Measurements from ENCODE around the gene NAA10. TPM values are rescaled to one million over a fixed set of nuclear protein-coding genes. Genes with fewer than 3 reads are reported as not detected.
A peak's percentile ranks its signal among the peaks of the same experiment; 100 is the strongest.

Gene NAA10

DNA sequence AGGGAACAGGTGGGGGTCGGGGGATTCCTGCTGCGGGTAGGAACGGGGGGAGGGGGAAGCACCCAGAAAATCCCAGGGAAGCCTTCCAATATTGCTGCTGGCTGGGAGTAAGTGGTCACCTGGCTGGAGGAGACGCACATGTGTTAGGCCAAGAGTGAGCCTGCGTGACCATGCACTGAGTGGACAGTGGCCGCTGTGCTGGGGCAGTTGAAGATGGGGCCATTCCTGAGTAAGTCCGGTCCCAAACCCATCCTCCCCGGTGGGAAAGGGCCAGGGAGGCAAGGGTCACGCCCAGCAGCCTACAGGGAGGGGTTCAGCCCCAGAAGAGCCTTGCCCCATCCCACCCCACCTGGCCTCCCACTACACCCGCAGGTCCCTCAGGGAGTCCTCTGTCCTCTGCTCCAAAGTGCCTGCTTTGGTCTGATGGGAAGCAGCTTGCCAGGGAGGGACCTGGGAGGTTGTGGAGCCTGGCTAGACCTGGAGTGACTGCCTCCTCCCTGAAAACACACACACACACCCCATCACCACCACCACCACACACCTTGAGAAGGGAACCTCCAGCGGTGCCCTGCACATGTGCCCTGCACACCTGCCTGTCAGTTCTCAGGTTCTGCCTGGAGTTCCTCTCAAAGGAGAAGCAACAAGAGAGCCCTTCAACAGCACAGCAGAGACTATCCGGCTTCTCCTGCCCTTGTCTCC, 54.9 kb downstream of the NAA10 start:
- no peak for DNase-seq
- peak overlapping the region; percentile 69 for H3K27ac ChIP-seq (ENCODE audit: low read depth, low read length)
- H4K5ac ChIP-seq (ENCODE audit: low read length): no peak overlapping the region
- H3K79me1 ChIP-seq (ENCODE audit: low read length): no peaks in the 10 kb centered on the region
- no peak overlapping the region for H2BK120ac ChIP-seq (ENCODE audit: low read depth, low read length)
- H3K4me2 ChIP-seq (ENCODE audit: low read length): no peak overlapping the region
- H2BK15ac ChIP-seq (replicated peaks; ENCODE audit: low read depth): no peak overlapping the region
- H3K36me3 ChIP-seq (ENCODE audit: control insufficient read depth, insufficient read depth, low read length): no peaks in the 10 kb centered on the region
- no peak overlapping the region for H3K4me3 ChIP-seq (ENCODE audit: low read length)
- no peaks in the 10 kb centered on the region for H3K79me2 ChIP-seq (ENCODE audit: control insufficient read depth, insufficient read depth, low read length)
- H3K18ac ChIP-seq (ENCODE audit: low read length): no peak overlapping the region
- H4K8ac ChIP-seq (ENCODE audit: low read depth, low read length): no peak overlapping the region
- no CpG with 5 or more reads among the region's 12 CpGs for WGBS (ENCODE audit: extremely low coverage, insufficient coverage, low lambda C conversion rate)
- H2BK5ac ChIP-seq (ENCODE audit: low read length): peak overlapping the region; percentile 69
- no peak overlapping the region for H3K23ac ChIP-seq (ENCODE audit: low read length)
- H3K9ac ChIP-seq (ENCODE audit: low read length): peak overlapping the region; percentile 56
- peaks cover 17% of the 10 kb centered on the region for H3K4me1 ChIP-seq (ENCODE audit: control insufficient read depth, low read depth, low read length)
- H3K56ac ChIP-seq (ENCODE audit: low read length): peak overlapping the region; percentile 78
- H3K4ac ChIP-seq (ENCODE audit: low read depth, low read length): peak overlapping the region; percentile 63
- H3K27me3 ChIP-seq (ENCODE audit: insufficient read depth, low read length, poor library complexity): no peaks in the 10 kb centered on the region
- no peak overlapping the region for H2AK5ac ChIP-seq (ENCODE audit: low read length)

Small RNA genes within 50 kb of the gene (small RNA-seq; reads per million reads assigned to genes)
- not detected for gene MIR3202-1 (ENCODE audit: insufficient read depth)

All from mesendoderm (in vitro differentiated cells).